GM12891 (cell line): Measurements from ENCODE around the gene WDR76.

Experiments used
- DNase-seq: peaks from one replicate; pipeline ENCODE4 v3.0.0; 2011; ENCODE audit warnings: low spot score; ENCODE audit not compliant: insufficient read length
- FAIRE-seq: peaks from 2 replicates; lab custom pipeline; 2011; peaks lifted over from hg19 to GRCh38; lab: Jason Lieb, UNC
- PAX5 ChIP-seq: IDR thresholded peaks from 2 replicates; pipeline ENCODE4 v1.6.1; 2011; ENCODE audit warnings: low read length, moderate library complexity, mild to moderate bottlenecking; ENCODE audit not compliant: insufficient read depth, severe bottlenecking
- POLR2A ChIP-seq: IDR thresholded peaks from 2 replicates; pipeline ENCODE4 v1.6.1; 2011; ENCODE audit warnings: low read depth, low read length, control low read depth
- POLR2AphosphoS5 ChIP-seq: IDR thresholded peaks from 2 replicates; pipeline ENCODE4 v1.6.1; 2011; ENCODE audit warnings: low read depth, low read length, control low read depth
- POU2F2 ChIP-seq: IDR thresholded peaks from 2 replicates; pipeline ENCODE4 v1.6.1; 2011; ENCODE audit warnings: low read depth, mild to moderate bottlenecking, control low read depth, low read length, moderate library complexity
- SPI1 ChIP-seq: IDR thresholded peaks from 2 replicates; pipeline ENCODE4 v1.6.1; 2011; ENCODE audit warnings: low read depth, low read length, control low read depth
- TAF1 ChIP-seq: IDR thresholded peaks from 2 replicates; pipeline ENCODE4 v1.6.1; 2011; ENCODE audit warnings: low read depth, low read length, control low read depth

WDR76 gene

DNA sequence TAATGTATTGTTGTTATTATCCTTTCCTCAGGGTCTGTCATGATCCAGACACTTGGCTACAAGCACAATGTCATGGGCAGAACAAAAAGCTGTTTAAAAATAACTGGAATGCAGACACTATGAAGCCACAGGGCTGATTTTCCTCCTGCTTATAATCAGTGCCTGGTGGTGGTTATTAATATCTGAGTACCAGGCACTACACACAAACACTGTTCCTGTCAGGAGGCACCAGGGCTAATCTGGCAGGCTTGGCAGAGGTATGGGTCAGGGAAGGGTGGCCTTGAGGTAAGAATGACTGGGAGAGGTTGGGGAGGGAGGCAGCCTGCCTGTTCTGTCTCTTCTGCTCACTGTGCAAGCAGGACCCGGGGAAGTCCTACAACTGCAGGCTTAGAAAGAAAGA lies 67.2 kb downstream of the WDR76 start:
- FAIRE-seq (no peak), DNase-seq (no peak)
- TF ChIP-seq POLR2AphosphoS5 (no peak), SPI1 (no peak), TAF1 (no peak), POLR2A (no peak), POU2F2 (no peak), PAX5 (no peak)

DNA sequence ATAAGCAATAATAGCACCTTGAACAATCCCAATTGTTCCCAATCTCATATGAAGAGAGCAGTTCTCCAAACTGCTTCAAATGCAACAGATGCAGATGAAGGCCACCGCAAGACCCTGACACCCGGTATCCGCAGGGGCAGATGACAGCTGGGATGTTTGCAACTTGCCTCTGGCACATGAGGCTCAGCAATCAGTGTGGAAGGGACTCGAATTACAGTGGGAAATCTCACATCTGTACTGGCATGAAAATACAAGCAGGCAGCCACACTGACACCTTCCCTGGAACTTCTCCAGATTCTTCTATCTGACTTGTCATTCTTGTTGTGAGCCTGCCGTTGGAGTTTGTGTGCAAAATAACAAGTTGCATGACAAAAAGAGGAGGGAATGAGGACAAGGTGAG lies 68.8 kb downstream of the WDR76 start:
- TF ChIP-seq POLR2AphosphoS5 (no peak), PAX5 (no peak), TAF1 (no peak), POLR2A (no peak), POU2F2 (no peak), SPI1 (no peak)
- DNase-seq, result no peak
- no peak for FAIRE-seq

DNA sequence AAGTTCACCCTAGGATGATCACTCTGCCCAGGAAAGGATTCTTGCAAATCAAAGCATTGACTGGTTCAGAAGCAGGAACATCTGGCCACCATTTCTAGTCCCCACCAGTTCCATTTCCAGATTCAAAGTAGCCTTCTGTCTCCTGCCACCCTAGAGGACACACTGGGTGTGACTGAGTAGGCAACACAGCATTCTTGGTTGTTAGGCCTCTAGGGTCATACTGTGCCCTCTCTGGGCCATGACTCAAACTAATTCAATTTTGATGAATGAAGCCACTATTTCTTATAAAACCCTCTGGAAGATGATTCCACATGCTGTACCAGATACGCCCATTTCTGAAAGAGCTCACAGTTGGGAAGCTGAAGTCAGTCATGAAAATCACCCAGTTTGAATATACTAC lies 69.7 kb downstream of the WDR76 start:
- FAIRE-seq, result no peak
- no peak for DNase-seq
- no peak for TF ChIP-seq POU2F2
- no peak for TF ChIP-seq POLR2AphosphoS5
- TF ChIP-seq PAX5, result no peak
- TF ChIP-seq TAF1, result no peak
- TF ChIP-seq POLR2A, result no peak
- no peak for TF ChIP-seq SPI1

DNA sequence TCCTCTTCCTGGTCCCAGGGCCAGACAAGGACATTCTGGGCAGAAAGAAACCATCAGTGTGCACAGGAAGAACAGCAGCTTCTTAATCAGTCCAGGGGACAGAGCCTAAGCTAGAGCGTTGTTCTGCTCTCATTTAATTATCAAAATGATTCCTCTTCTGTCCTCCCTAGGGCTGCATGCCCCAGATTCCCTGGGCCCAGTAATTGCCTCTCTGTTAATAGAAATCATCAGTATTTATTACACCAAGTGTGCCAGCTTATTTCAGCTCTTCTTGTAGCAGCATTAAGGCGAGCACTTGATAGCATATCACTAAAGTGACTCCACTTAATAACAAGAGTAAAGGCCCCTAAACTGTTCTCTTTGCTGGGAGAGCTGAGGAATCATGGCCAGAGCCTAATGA lies 72.1 kb downstream of the WDR76 start:
- TF ChIP-seq POLR2A (no peak), SPI1 (no peak), POLR2AphosphoS5 (no peak), POU2F2 (no peak), TAF1 (no peak), PAX5 (no peak)
- no peak for FAIRE-seq
- DNase-seq, result no peak

DNA sequence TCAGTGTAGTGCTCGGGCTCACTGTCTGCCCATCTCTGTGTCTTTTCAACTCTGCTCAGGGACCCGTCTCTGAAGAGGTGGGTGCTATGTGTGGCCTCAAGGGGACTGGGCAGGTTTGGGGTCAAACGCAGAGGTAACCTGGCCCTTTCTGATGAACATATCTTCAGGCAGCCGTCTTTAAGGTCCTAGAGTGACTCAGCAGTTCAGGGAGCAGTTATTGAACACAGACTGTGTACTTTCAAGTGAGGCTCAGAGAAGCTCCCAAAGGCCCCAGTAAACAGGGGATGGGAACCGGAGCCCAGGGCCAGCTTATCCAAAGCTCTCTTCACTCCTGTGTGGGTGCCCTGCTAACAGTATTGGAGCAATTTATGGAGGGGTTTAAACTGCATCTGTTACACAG lies 73.1 kb downstream of the WDR76 start:
- DNase-seq, result no peak
- no peak for FAIRE-seq
- TF ChIP-seq TAF1, result no peak
- no peak for TF ChIP-seq POLR2AphosphoS5
- TF ChIP-seq SPI1, result no peak
- TF ChIP-seq POU2F2, result no peak
- TF ChIP-seq PAX5, result no peak
- TF ChIP-seq POLR2A, result no peak

DNA sequence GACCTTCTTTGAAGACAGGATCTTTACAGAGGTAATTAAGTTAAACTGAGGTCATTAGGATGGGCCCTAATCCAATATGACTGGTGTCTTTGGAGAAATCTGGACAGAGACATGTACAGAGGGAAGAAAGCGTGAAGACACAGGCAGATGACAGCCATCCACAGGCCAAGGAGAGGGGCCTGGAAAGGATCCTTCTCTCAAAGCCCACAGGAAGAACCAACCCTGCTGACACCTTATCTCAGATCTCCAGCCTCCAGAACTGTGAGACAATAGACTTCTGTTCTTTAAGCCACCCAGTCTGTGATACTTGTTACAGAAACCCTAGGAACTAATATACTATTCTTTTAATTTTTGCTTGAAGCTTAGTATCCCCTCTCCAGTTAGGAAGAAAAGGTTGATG lies 74.2 kb downstream of the WDR76 start:
- DNase-seq (no peak), FAIRE-seq (no peak)

DNA sequence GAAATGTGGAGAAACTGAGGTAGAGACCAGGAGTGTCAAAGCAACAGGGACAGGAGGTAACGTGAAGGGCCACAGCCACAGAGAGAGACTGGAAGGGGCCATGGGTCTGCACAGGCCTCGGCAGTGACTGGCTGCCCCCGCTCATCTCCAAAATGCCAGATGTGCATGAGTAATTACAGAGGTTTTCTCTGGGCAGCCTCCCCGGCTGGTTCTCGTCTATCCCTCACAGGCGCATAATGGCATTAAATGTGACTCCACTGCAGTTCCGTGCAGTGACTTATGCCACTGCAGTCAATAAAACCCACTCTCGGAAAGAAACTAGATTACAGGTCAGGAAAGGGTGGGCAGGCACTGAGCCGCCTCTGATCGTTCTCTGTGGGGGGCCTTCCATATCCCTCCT lies 74.7 kb downstream of the WDR76 start:
- no peak for TF ChIP-seq TAF1
- no peak for TF ChIP-seq POLR2A
- TF ChIP-seq POLR2AphosphoS5, result no peak
- TF ChIP-seq SPI1, result no peak
- TF ChIP-seq PAX5, result no peak
- no peak for TF ChIP-seq POU2F2
- FAIRE-seq, result no peak
- DNase-seq, result no peak

More for the DNA sequence above, 74.2 kb downstream of the WDR76 start:
- no peak for TF ChIP-seq POLR2AphosphoS5
- TF ChIP-seq PAX5, result no peak
- no peak for TF ChIP-seq SPI1
- TF ChIP-seq TAF1, result no peak
- no peak for TF ChIP-seq POLR2A
- TF ChIP-seq POU2F2, result no peak

DNA sequence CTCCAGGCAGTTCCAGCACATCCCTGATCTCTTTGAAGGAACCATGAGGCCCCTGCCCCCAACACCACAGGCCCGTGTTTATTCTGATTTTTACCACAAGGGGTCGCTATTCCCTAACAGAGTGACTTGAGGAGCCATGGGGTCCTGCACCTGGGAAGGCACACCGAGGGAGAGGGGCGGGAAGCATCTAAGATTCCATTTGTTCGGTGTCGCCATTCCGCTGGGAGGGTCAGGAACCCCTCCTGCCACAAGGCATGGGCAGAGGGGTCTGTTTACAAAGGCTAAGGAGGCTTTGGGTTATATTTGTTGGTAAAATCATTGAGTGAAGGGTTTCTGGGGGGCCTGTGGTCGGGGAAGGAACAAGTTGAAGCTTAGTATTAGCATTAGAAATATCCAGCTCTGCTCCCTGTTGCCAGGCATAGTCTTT lies 77.1 kb downstream of the WDR76 start:
- DNase-seq (peak; percentile 60), FAIRE-seq (peak; percentile 81)
- TF ChIP-seq POLR2AphosphoS5, result no peak
- TF ChIP-seq POU2F2, result peak; percentile 59; the same call in 1 of the 2 replicates

DNA sequence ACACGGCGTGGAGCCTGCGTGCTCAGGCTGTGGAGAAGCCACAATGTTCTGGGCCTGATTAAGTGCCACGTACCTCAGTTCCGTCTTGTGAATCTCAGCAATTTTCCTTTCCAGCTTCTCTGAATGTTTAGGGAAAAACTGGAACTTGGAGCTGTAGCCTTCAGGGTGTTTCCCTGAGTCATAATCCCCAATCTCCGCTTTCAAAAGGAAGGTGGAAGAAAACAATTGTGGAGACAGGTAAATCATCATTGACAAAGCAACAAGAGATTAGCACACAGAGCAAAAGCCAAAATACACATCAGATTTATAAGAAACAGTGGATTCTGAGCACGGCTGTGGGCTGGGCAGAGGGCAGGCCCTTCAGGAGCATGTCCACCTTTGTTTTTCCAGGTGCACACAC lies 79.0 kb downstream of the WDR76 start:
- FAIRE-seq, result no peak
- no peak for DNase-seq

DNA sequence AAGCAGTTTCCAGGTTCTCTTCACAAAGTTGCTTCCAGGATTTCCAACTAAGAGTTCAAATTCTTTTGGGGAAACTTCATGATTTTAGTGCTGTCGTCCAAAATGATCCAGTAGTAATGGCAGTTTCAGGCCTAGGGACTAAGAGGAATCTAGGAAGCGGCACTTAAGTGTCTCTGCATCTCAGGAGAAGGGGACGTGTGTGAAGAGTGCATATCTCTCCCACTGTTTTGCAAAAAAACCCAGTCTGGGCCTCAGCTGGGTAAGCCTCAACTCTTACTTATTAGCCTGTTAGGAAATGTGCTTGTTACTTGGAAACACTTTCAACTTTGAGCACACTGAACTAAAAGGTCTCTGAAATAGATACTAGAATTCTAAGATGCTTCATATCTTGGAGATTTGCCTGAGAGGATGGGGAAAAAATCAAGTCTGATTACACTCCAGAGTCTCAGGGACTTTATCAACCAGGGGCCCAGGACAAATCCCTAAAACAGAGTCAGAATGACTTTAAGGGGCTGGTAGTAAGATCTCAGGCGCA lies 81.8 kb downstream of the WDR76 start:
- TF ChIP-seq TAF1 (no peak), POU2F2 (no peak), PAX5 (no peak), SPI1 (no peak), POLR2AphosphoS5 (no peak), POLR2A (no peak)
- no peak for FAIRE-seq
- DNase-seq, result no peak

More for the DNA sequence above, 79.0 kb downstream of the WDR76 start:
- TF ChIP-seq TAF1 (no peak), SPI1 (no peak), POLR2AphosphoS5 (no peak), POU2F2 (no peak), POLR2A (no peak), PAX5 (no peak)

DNA sequence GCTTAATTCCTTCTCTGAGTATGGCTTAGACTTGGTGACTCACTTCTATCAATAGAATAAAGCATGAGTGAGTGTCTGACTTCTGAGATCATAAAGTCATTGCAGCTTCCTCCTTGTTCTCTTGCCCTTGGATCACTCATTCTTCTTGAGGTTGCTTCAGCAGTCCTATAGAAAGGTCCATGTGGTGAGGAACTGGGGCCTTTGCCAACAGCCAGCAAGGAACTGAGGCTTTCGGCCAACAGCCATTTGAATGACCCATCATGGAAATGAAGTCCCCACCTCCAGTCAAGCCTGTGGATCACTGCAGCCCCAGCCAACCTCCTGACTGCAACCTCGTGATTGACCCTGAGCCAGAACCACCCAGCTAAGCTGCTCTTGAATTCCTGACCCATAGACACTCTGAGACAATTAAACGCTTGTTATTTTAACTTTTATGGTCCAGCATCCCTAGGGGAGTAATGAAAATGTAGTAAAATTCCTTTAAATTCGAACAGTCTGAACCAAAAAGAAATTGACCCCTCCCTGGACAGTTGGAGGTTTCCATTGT lies 84.5 kb downstream of the WDR76 start:
- TF ChIP-seq TAF1, result no peak
- TF ChIP-seq SPI1, result no peak
- no peak for TF ChIP-seq POLR2A
- TF ChIP-seq POU2F2, result no peak
- no peak for TF ChIP-seq POLR2AphosphoS5
- TF ChIP-seq PAX5, result no peak
- DNase-seq, result no peak
- no peak for FAIRE-seq
